Psoas muscle (tissue), 8 donors: ENCODE data around the gene PFKL. TPM values are rescaled to one million over a fixed set of nuclear protein-coding genes. Genes with fewer than 3 reads are reported as not detected.

Source experiments
- ATAC-seq, 4 donors: fragments of 200-7000 bp; cut with Tn5 transposase; one replicate each; pipeline ENCODE4 v1.9.1; 2020; ENCODE audit warnings: moderate library complexity in 3 of 4, mild to moderate bottlenecking in 2 of 4
- DNase-seq, 2 donors: peaks; one replicate each; pipeline ENCODE4 v3.0.0-alpha.2; 2020
- H3K27ac ChIP-seq: fragments of 200-600 bp; one replicate; pipeline ENCODE4 v1.8.0; 2022
- H3K27me3 ChIP-seq, 3 donors: fragments of 200-600 bp in 1 of 3; one replicate each; pipeline versions ENCODE4 v1.6.1 to v1.8.0; 2013 to 2022; ENCODE audit warnings: low read length in 2 of 3, mild to moderate bottlenecking in 2 of 3, moderate library complexity in 1 of 3; ENCODE audit not compliant: insufficient read depth in 3 of 3
- H3K36me3 ChIP-seq, 2 donors: fragments of 200-600 bp in 1 of 2; one replicate each; pipeline versions ENCODE4 v1.6.1 to v1.8.0; 2013 to 2022; ENCODE audit warnings: low read depth in 1 of 2, mild to moderate bottlenecking in 1 of 2, moderate library complexity in 1 of 2; ENCODE audit not compliant: insufficient read depth in 1 of 2
- H3K4me1 ChIP-seq: fragments of 200-600 bp; one replicate; pipeline ENCODE4 v1.8.0; 2022
- H3K4me3 ChIP-seq: fragments of 200-600 bp; one replicate; pipeline ENCODE4 v1.8.0; 2022; ENCODE audit warnings: mild to moderate bottlenecking
- H3K9me3 ChIP-seq: fragments of 200-600 bp; one replicate; pipeline ENCODE4 v1.8.0; 2022
- CTCF ChIP-seq: fragments of 200-600 bp; IDR thresholded peaks from one replicate; pipeline ENCODE4 v1.8.0; 2022; ENCODE audit warnings: antibody characterized with exemption
- WGBS, 3 donors: extraction: QIAGEN DNeasy Blood & Tissue Kit; methylation state at CpG; one replicate each; pipeline versions ENCODE4 v1.1.6 to v1.1.7; 2013; 5-methylcytosine and 5-hydroxymethylcytosine counted together
- intact Hi-C, 2 donors: fragments of 100-400 bp; cut with DNase I; formaldehyde crosslinking; loops; one replicate each; pipeline versions ENCODE4 v1.11.0 to v1.14.2; 2022
- polyA plus RNA-seq, 3 donors: library from polyadenylated mRNA; stranded (reverse); fragments of 200-250 nt; gene quantifications; one replicate each; pipeline ENCODE4 v1.2.3, GENCODE V29; 2013
- total RNA-seq, 4 donors: library from RNA; stranded (reverse); fragmentation: NEBNext Ultra II Directional in 2 of 4; extraction: Animal tissue kit (Norgen Biotek cat#: 25700) in 2 of 4; gene quantifications; one replicate each; pipeline versions ENCODE4 v1.2.1 to v1.2.4, GENCODE V29; 2021 to 2023
- donor health status: healthy with polysubstance abuse.
- donor health status: DM: no; HTN: no; CAD: no; lungs with moderate emphysema.
- donor health status: Bipolar disorder and iron deficiency.
- donor health status: healthy.
- donor health status: DM: yes; HTN: yes; CAD: no.
- donor health status: DM: no; HTN: no; CAD: no.
- donor health status: DM: no; HTN: no; CAD: no.
- donor health status: DM: yes; HTN: yes; CAD: no.

The PFKL gene
- total and polyA plus RNA-seq, 7 donors: 9.2 to 33.6 (median 21.2) TPM

DNA sequence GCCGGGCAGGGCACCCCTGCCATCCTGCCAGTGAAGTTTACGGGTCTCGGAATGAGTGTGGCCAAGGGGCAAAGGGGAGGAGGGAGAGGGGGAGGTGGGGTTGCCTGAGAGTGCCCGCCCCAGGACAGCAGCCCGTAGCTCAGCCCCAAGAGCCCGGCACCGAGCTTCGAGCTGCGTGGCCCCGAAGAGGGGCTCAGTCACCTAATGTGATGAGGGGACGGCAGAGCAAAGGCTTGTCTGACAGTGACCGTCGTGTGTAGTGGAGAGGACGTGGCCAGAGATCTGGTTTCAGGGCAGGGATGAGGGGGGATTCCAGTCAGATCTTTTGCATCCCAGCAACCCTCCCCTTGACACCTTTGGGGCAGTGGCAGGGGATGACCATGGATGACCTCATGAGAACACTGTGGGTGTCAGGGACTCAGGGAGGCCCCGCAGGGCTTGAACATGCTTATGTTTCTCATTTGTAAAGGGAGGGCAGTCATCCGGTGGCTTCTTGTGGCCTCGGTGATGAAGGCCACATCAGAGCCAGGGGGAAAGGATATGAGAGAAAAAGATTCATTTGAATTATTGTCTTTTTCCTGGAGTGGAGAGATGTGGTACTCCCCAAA lies 52.5 kb downstream of the PFKL start:
- 71 to 74% (median 74%) methylated on average over 17 of the region's 17 CpGs for WGBS, 3 donors
- no peak for DNase-seq
- H3K4me3 ChIP-seq: no peak overlapping the region
- no peaks in the 10 kb centered on the region for H3K36me3 ChIP-seq
- peaks cover 0 to 58% (median 19%) of the 10 kb centered on the region in 3 donors for H3K27me3 ChIP-seq
- no peak for ATAC-seq
- H3K4me1 ChIP-seq: no peaks in the 10 kb centered on the region
- no peak for TF ChIP-seq CTCF
- intact Hi-C loops: no loop called here
- H3K27ac ChIP-seq: peak overlapping the region; percentile 36
- H3K9me3 ChIP-seq: no peaks in the 10 kb centered on the region

GRCh38 chr21:44353191-44353970 lies 53.5 kb downstream of the PFKL start, which contains the start of gene TRPM2:
TSS of gene TRPM2 (plus strand) at chr21:44353621. CDS start at chr21:44353701, 80 bp downstream.
- DNase-seq (peak; percentile 71 to 88), ATAC-seq (peak; percentile 46 to 78 (median 62))
- 43 to 48% (median 47%) methylated on average over 21 of the region's 21 CpGs for WGBS, 3 donors
- Histone ChIP-seq H3K27me3 (peaks cover 0 to 50% (median 19%) of the 10 kb centered on the region in 3 donors), H3K27ac (peak within 1 kb of the TSS; percentile 36), H3K36me3 (no peaks in the 10 kb centered on the region), H3K4me1 (no peaks in the 10 kb centered on the region), H3K9me3 (no peaks in the 10 kb centered on the region), H3K4me3 (peak within 1 kb of the TSS; percentile 41)
- intact Hi-C loops: no loop called here
- no peak for TF ChIP-seq CTCF

- H3K27me3 ChIP-seq: peaks cover 0 to 44% (median 18%) of the 10 kb centered on the region in 3 donors
- DNase-seq (peak; percentile 49 to 86), ATAC-seq (peak in 3 of 4 donors; percentile 48 to 70 (median 58))
- H3K4me3 ChIP-seq: peak overlapping the region; percentile 41
- WGBS, 3 donors: 64 to 71% (median 66%) methylated on average over 8 of the region's 8 CpGs
- intact Hi-C loops: no loop called here
- H3K36me3 ChIP-seq: no peaks in the 10 kb centered on the region
- TF ChIP-seq CTCF: no peak
- H3K9me3 ChIP-seq: no peaks in the 10 kb centered on the region
- H3K4me1 ChIP-seq: no peaks in the 10 kb centered on the region
- peak overlapping the region; percentile 36 for H3K27ac ChIP-seq
Observed at GRCh38 chr21:44354001-44354405, 54.1 kb downstream of the PFKL start.

DNA sequence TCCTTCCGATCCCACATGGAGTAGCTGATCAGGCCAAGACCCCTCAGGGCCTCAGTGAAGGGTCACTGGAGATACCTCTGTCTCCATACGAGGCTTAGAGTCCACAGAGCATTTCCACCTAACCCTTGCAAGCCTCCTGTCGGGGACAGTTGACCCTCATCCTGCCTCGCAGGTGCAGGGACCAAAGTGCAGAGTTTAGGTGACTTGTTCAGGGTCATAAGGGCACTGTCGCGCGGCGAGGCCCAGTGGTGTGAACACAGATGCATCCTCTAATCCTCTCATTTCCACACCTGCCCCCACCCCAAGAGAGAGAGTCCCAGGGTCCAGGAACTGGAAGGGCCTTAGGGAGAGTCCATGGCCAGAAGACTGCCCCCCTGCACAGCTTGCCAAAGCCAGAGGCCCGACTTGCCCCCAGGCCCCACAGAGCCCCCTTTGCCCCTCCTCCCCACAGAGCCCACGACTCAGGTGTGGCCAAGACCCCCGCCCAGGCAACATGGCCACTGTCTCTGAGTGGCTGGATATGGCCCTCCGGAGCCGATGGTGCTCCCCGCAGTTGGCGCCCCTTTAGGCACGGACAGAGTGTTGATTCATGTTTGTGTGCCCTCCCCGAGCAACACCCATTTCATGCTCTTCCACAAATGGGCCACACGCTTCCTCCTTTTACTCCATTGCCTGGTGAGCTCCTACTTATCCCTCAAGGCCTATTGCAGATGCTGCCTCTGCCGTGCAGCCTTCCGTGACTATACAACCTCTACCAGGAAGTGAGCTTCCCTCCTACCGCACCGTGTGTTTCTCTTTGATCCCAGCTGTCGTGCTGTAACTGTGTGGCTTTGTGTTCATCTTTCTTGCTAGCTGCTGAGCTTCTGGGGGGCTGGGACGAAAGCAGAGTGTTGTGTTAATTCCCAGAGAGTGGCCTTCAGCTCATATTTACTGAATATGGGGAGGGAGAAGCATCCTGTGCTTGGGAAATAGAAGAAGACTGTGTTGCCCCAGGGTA lies 55.2 kb downstream of the PFKL start:
- Histone ChIP-seq H3K4me1 (no peaks in the 10 kb centered on the region), H3K9me3 (no peaks in the 10 kb centered on the region), H3K4me3 (no peak overlapping the region), H3K27me3 (peaks cover 0 to 35% (median 11%) of the 10 kb centered on the region in 3 donors), H3K27ac (no peak overlapping the region), H3K36me3 (no peaks in the 10 kb centered on the region)
- DNase-seq: no peak
- WGBS, 3 donors: 69 to 75% (median 70%) methylated on average over 23 to 24 of the region's 24 CpGs
- no peak for TF ChIP-seq CTCF
- no peak for ATAC-seq
- intact Hi-C loops: no loop called here
